ENCODE results near the gene PRELID3B.

Gene PRELID3B

GRCh38 chr20:58997141-58997770, 45.3 kb downstream of the PRELID3B start:
- no peak for DNase-seq (ENCODE audit: insufficient read length, low spot score)
- FAIRE-seq = no peak

- no peak for DNase-seq (ENCODE audit: insufficient read length, low spot score)
- FAIRE-seq = no peak
Measured at GRCh38 chr20:58996226-58996611, 46.4 kb downstream of the PRELID3B start.

GRCh38 chr20:58995461-58996225, 46.9 kb downstream of the PRELID3B start:
- no peak for DNase-seq (ENCODE audit: insufficient read length, low spot score)
- FAIRE-seq = no peak

GRCh38 chr20:58994390-58995159, 48.0 kb downstream of the PRELID3B start:
- no peak for DNase-seq (ENCODE audit: insufficient read length, low spot score)
- no peak for FAIRE-seq

- FAIRE-seq (no peak), DNase-seq (ENCODE audit: insufficient read length, low spot score) (no peak)
Measured at GRCh38 chr20:58993332-58994248, 49.0 kb downstream of the PRELID3B start.

GRCh38 chr20:58992911-58993310, 49.7 kb downstream of the PRELID3B start:
- FAIRE-seq (no peak), DNase-seq (ENCODE audit: insufficient read length, low spot score) (no peak)

GRCh38 chr20:58991715-58992114, 50.9 kb downstream of the PRELID3B start:
- no peak for DNase-seq (ENCODE audit: insufficient read length, low spot score)
- no peak for FAIRE-seq

- DNase-seq (ENCODE audit: insufficient read length, low spot score) (no peak), FAIRE-seq (no peak)
Measured at GRCh38 chr20:58990651-58991445, 51.7 kb downstream of the PRELID3B start.

- DNase-seq (ENCODE audit: insufficient read length, low spot score) (no peak), FAIRE-seq (no peak)
Measured at GRCh38 chr20:58989196-58989595, 53.4 kb downstream of the PRELID3B start.

- FAIRE-seq (no peak), DNase-seq (ENCODE audit: insufficient read length, low spot score) (no peak)
Measured at GRCh38 chr20:58988565-58988882, 54.1 kb downstream of the PRELID3B start.

- DNase-seq (ENCODE audit: insufficient read length, low spot score) = no peak
- no peak for FAIRE-seq
Measured at GRCh38 chr20:58987790-58988564, 54.6 kb downstream of the PRELID3B start.

- DNase-seq (ENCODE audit: insufficient read length, low spot score) = no peak
- FAIRE-seq = no peak
Measured at GRCh38 chr20:58986968-58987517, 55.5 kb downstream of the PRELID3B start.

GRCh38 chr20:58986286-58986967, 56.2 kb downstream of the PRELID3B start:
- FAIRE-seq = no peak
- DNase-seq (ENCODE audit: insufficient read length, low spot score) = no peak

GRCh38 chr20:58985656-58986055, 56.9 kb downstream of the PRELID3B start:
- no peak for FAIRE-seq
- DNase-seq (ENCODE audit: insufficient read length, low spot score) = no peak

GRCh38 chr20:58984691-58985090, 57.9 kb downstream of the PRELID3B start:
- FAIRE-seq = no peak
- no peak for DNase-seq (ENCODE audit: insufficient read length, low spot score)
